Kidney (tissue), 14 donors: ENCODE results near the gene NIN. TPM values are rescaled to one million over a fixed set of nuclear protein-coding genes. Genes with fewer than 3 reads are reported as not detected.

Source experiments
- DNase-seq, 5 donors: peaks; one replicate each; pipeline ENCODE4 v3.0.0-alpha.2; 2013 to 2020
- FAIRE-seq: peaks from 2 replicates; lab custom pipeline; 2012; peaks lifted over from hg19 to GRCh38; lab: Jason Lieb, UNC
- H3K27ac ChIP-seq, 2 donors: one replicate each; pipeline ENCODE4 v1.7.0; 2013; ENCODE audit warnings: low read depth in 2 of 2, low read length in 2 of 2, inconsistent platforms in 1 of 2
- H3K27me3 ChIP-seq: one replicate; pipeline ENCODE4 v1.7.1; 2013; ENCODE audit warnings: low read length, inconsistent platforms; ENCODE audit not compliant: control insufficient read depth, insufficient read depth
- H3K36me3 ChIP-seq, 3 donors: one replicate each; pipeline versions ENCODE4 v1.7.0 to v1.7.1; 2013; ENCODE audit warnings: low read length in 3 of 3, control low read depth in 1 of 3, inconsistent platforms in 1 of 3; ENCODE audit not compliant: insufficient read depth in 3 of 3, control insufficient read depth in 2 of 3
- H3K4me1 ChIP-seq, 3 donors: one replicate each; pipeline versions ENCODE4 v1.7.0 to v1.7.1; 2013; ENCODE audit warnings: low read length in 3 of 3, inconsistent platforms in 1 of 3, low read depth in 1 of 3; ENCODE audit not compliant: control insufficient read depth in 2 of 3, insufficient read depth in 2 of 3
- H3K4me3 ChIP-seq, 3 donors: one replicate each; pipeline versions ENCODE4 v1.7.0 to v1.8.1; 2013; ENCODE audit warnings: low read length in 3 of 3, control low read depth in 1 of 3, inconsistent platforms in 1 of 3
- H3K9ac ChIP-seq, 3 donors: one replicate each; pipeline versions ENCODE4 v1.7.0 to v1.7.1; 2013; ENCODE audit warnings: low read length in 3 of 3, control low read depth in 1 of 3, inconsistent platforms in 1 of 3
- H3K9me3 ChIP-seq, 3 donors: one replicate each; pipeline versions ENCODE4 v1.7.0 to v1.7.1; 2013; ENCODE audit warnings: low read length in 3 of 3, control low read depth in 1 of 3, inconsistent platforms in 1 of 3; ENCODE audit not compliant: control insufficient read depth in 2 of 3, insufficient read depth in 1 of 3
- CTCF ChIP-seq: IDR thresholded peaks from 3 replicates; pipeline ENCODE4 v1.5.1; 2012; ENCODE audit warnings: mild to moderate bottlenecking, moderate library complexity, borderline replicate concordance; ENCODE audit not compliant: insufficient read depth; ENCODE audit errors: extremely low read depth
- intact Hi-C: fragments of 100-400 bp; cut with DNase I; formaldehyde crosslinking; loops from one replicate; pipeline ENCODE4 v1.11.1; 2022
- polyA plus RNA-seq: library from polyadenylated mRNA; stranded (reverse); fragments of 350-450 nt; fragmentation: Illumina TruSeq; extraction: RNeasy Lipid Tissue Mini Kit (QIAGEN cat#74804); gene quantifications from one replicate; pipeline ENCODE4 v1.2.3, GENCODE V29; 2014; ENCODE audit warnings: low read depth, low replicate concordance; ENCODE audit not compliant: insufficient read depth
- total RNA-seq: library from RNA; stranded (reverse); fragmentation: NEBNext Ultra II Directional; extraction: Animal tissue kit (Norgen Biotek cat#: 25700); gene quantifications from one replicate; pipeline ENCODE4 v1.2.1, GENCODE V29; 2021
- donor health status: control.
- donor health status: control.
- donor health status: control.
- donor health status: control.
- donor health status: control.
- donor health status: DM: yes; HTN: yes; CAD: no.
- donor health status: Normal renal cell carcinoma (clear cell type).

The NIN gene
- total and polyA plus RNA-seq, 2 donors from 2014 or later: 3.6 to 40.0 TPM

- Histone ChIP-seq H3K27me3 (no peaks in the 10 kb centered on the region), H3K4me3 (no peak overlapping the region), H3K9ac (no peak overlapping the region), H3K27ac (peak overlapping the region in 1 of 2 donors; percentile 64), H3K4me1 (no peaks in the 10 kb centered on the region), H3K36me3 (peaks cover 4 to 22% (median 9%) of the 10 kb centered on the region in 3 donors), H3K9me3 (no peaks in the 10 kb centered on the region)
- TF ChIP-seq CTCF: no peak
- DNase-seq: peak in 1 of 5 donors; percentile 30
- FAIRE-seq: no peak
- intact Hi-C loops: loop anchor here (10.0 kb wide), 1 partner anchor 161 kb away; no protein-coding TSS in a partner anchor
Measured at GRCh38 chr14:50775357-50775756, 55.6 kb downstream of the NIN start.

GRCh38 chr14:50774542-50775267 is 56.3 kb downstream of the NIN start:
- H3K4me3 ChIP-seq: no peak overlapping the region
- H3K27me3 ChIP-seq: no peaks in the 10 kb centered on the region
- no peak for DNase-seq
- H3K9me3 ChIP-seq: no peaks in the 10 kb centered on the region
- H3K9ac ChIP-seq: no peak overlapping the region
- H3K36me3 ChIP-seq: peaks cover 4 to 29% (median 10%) of the 10 kb centered on the region in 3 donors
- H3K27ac ChIP-seq: peak overlapping the region in 1 of 2 donors; percentile 64
- intact Hi-C loops: loop anchor here (10.0 kb wide), 1 partner anchor 160 kb away; no protein-coding TSS in a partner anchor
- H3K4me1 ChIP-seq: no peaks in the 10 kb centered on the region
- no peak for TF ChIP-seq CTCF
- FAIRE-seq: no peak

- Histone ChIP-seq H3K4me1 (no peaks in the 10 kb centered on the region), H3K27me3 (no peaks in the 10 kb centered on the region), H3K27ac (no peak overlapping the region), H3K4me3 (no peak overlapping the region), H3K36me3 (peaks cover 4 to 36% (median 12%) of the 10 kb centered on the region in 3 donors), H3K9me3 (no peaks in the 10 kb centered on the region), H3K9ac (no peak overlapping the region)
- TF ChIP-seq CTCF: peak; percentile 63
- FAIRE-seq (no peak), DNase-seq (peak in 4 of 5 donors; percentile 46 to 68 (median 60))
- intact Hi-C loops: loop anchor here (10.0 kb wide), 1 partner anchor 159 kb away; no protein-coding TSS in a partner anchor
Measured at GRCh38 chr14:50773632-50774541, 57.1 kb downstream of the NIN start.
